NT2/D1 (cell line): ENCODE data around the gene PRM1.

ENCODE experiments used
- YY1 ChIP-seq: IDR thresholded peaks from 2 replicates; pipeline ENCODE4 v1.6.1; 2011; ENCODE audit not compliant: insufficient read length, insufficient read depth
- ZNF274 ChIP-seq: IDR thresholded peaks from 2 replicates; pipeline ENCODE4 v1.6.1; 2011; ENCODE audit warnings: mild to moderate bottlenecking, low read depth, low read length

DNA sequence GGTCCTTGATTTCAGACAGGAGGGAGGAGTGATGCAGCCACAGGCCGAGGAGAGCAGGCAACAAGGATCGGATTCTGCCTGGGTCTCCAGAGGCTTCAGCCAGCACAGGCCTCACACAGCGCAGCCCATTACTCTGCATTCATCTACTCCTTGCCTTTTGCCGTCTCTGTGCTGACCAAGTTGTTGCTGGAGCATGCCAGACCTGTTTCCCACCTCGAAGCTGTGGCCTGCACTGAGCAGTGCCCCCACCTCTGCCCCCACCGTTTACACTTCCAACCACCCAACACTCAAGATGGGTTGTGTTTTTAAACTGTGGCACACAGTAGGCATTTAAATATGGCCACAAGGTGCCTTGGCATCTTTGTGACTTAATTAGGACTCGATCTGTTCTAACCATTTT lies 6.2 kb downstream of the PRM1 start:
- no peak for TF ChIP-seq YY1
- TF ChIP-seq ZNF274, result no peak
